Trophoblast cell (in vitro differentiated cells and primary cell): ENCODE results near the gene PMEPA1.

Experiments
- DNase-seq, 2 donors: peaks; one replicate each; pipeline ENCODE4 v3.0.0-alpha.2; 2016
- H2AFZ ChIP-seq: 2 replicates; pipeline ENCODE4 v1.6.1; 2013; ENCODE audit warnings: low read length, moderate library complexity, mild to moderate bottlenecking; ENCODE audit not compliant: insufficient read depth, poor library complexity
- H2AK5ac ChIP-seq: 2 replicates; pipeline ENCODE4 v1.6.1; 2013; ENCODE audit warnings: mild to moderate bottlenecking, low read length
- H2BK120ac ChIP-seq: 2 replicates; pipeline ENCODE4 v1.6.1; 2013; ENCODE audit warnings: low read length, mild to moderate bottlenecking, moderate library complexity; ENCODE audit not compliant: insufficient read depth, poor library complexity
- H2BK12ac ChIP-seq: 2 replicates; pipeline ENCODE4 v1.6.1; 2013; ENCODE audit warnings: mild to moderate bottlenecking, low read length, moderate library complexity
- H2BK5ac ChIP-seq: 2 replicates; pipeline ENCODE4 v1.6.1; 2013; ENCODE audit warnings: low read length, low read depth, moderate library complexity, mild to moderate bottlenecking; ENCODE audit not compliant: poor library complexity
- H3K14ac ChIP-seq: 2 replicates; pipeline ENCODE4 v1.6.1; 2013; ENCODE audit warnings: mild to moderate bottlenecking, low read length
- H3K18ac ChIP-seq: 2 replicates; pipeline ENCODE4 v1.6.1; 2013; ENCODE audit warnings: mild to moderate bottlenecking, low read length
- H3K23ac ChIP-seq: 2 replicates; pipeline ENCODE4 v1.6.1; 2013; ENCODE audit warnings: low read length
- H3K27ac ChIP-seq: 2 replicates; pipeline ENCODE4 v1.5.1; 2013; ENCODE audit warnings: low read depth, mild to moderate bottlenecking, inconsistent platforms, low read length, moderate library complexity
- H3K27me3 ChIP-seq: 2 replicates; pipeline ENCODE4 v1.6.1; 2013; ENCODE audit warnings: inconsistent platforms, mild to moderate bottlenecking, low read length, moderate library complexity; ENCODE audit not compliant: insufficient read depth
- H3K36me3 ChIP-seq, 2 experiments: 1 replicate in 1 of 2; 2 replicates in 1 of 2; pipeline ENCODE4 v1.6.1; 2013; ENCODE audit warnings: low read length in 2 of 2, mild to moderate bottlenecking in 2 of 2, moderate library complexity in 1 of 2; ENCODE audit not compliant: insufficient read depth in 2 of 2, control insufficient read depth in 1 of 2
- H3K4ac ChIP-seq: 2 replicates; pipeline ENCODE4 v1.6.1; 2013; ENCODE audit warnings: low read depth, mild to moderate bottlenecking, low read length, moderate library complexity
- H3K4me1 ChIP-seq, 2 experiments: 1 replicate in 1 of 2; 2 replicates in 1 of 2; pipeline ENCODE4 v1.6.1; 2013; ENCODE audit warnings: low read length in 2 of 2, mild to moderate bottlenecking in 2 of 2, moderate library complexity in 1 of 2; ENCODE audit not compliant: insufficient read depth in 2 of 2, control insufficient read depth in 1 of 2
- H3K4me2 ChIP-seq: 2 replicates; pipeline ENCODE4 v1.6.1; 2013; ENCODE audit warnings: inconsistent platforms, mild to moderate bottlenecking, low read length, moderate library complexity
- H3K4me3 ChIP-seq: 2 replicates; pipeline ENCODE4 v1.5.1; 2013; ENCODE audit warnings: mild to moderate bottlenecking, low read depth, low read length, inconsistent platforms
- H3K79me1 ChIP-seq: one replicate; pipeline ENCODE4 v1.6.1; 2013; ENCODE audit warnings: low read length
- H3K79me2 ChIP-seq: 2 replicates; pipeline ENCODE4 v1.6.1; 2013; ENCODE audit warnings: low read length, mild to moderate bottlenecking; ENCODE audit not compliant: control insufficient read depth, insufficient read depth, poor library complexity
- H3K9ac ChIP-seq: 2 replicates; pipeline ENCODE4 v1.6.1; 2013; ENCODE audit warnings: mild to moderate bottlenecking, low read length
- H3K9me3 ChIP-seq: 2 replicates; pipeline ENCODE4 v1.6.1; 2013; ENCODE audit warnings: low read depth, mild to moderate bottlenecking, control low read depth, inconsistent platforms, low read length; ENCODE audit not compliant: insufficient read depth
- H4K12ac ChIP-seq: 2 replicates; pipeline ENCODE4 v1.6.1; 2013; ENCODE audit warnings: low read depth, mild to moderate bottlenecking, low read length, moderate library complexity
- H4K8ac ChIP-seq: 2 replicates; pipeline ENCODE4 v1.6.1; 2013; ENCODE audit warnings: low read depth, mild to moderate bottlenecking, low read length, moderate library complexity
- H4K91ac ChIP-seq: one replicate; pipeline ENCODE4 v1.6.1; 2013; ENCODE audit warnings: low read depth, mild to moderate bottlenecking, low read length, moderate library complexity
- WGBS: extraction: QIAGEN DNeasy Blood & Tissue Kit; methylation state at CpG from one replicate; pipeline ENCODE4 v1.1.7; 2013; ENCODE audit warnings: missing lambda C conversion rate; ENCODE audit not compliant: insufficient read length, insufficient coverage; ENCODE audit errors: extremely low coverage; 5-methylcytosine and 5-hydroxymethylcytosine counted together

PMEPA1 gene

DNA sequence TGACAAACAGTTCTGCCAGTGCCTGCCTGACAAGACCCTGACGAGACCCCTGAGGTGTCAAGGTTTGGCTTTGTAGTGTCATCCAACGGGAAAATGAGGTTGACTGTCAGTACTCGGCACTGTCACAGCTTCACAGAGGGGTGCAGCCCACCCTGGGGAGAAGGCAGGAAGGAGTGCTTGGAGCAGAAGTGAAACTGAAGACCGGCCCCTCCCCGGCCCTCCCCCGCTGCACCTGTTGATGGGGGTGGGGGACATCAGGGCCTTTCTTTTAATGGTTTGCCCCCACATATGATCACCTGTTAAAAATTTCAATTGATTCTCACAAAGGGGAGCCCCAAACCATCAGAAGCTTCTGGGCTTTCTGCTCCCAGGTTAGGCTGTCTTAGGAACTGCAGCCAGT lies 6.8 kb downstream of the PMEPA1 start:
- Histone ChIP-seq H4K8ac (no peak overlapping the region), H3K79me2 (peaks cover 36% of the 10 kb centered on the region), H3K4me1 (peaks cover 26 to 32% of the 10 kb centered on the region in 2 experiments), H3K36me3 (peaks cover 43 to 46% of the 10 kb centered on the region in 2 experiments), H3K27ac (no peak overlapping the region), H2BK120ac (no peak overlapping the region), H2AFZ (no peak overlapping the region), H3K4me2 (no peak overlapping the region), H3K14ac (no peak overlapping the region), H4K12ac (no peak overlapping the region), H3K18ac (peak overlapping the region; percentile 7), H3K4me3 (no peak overlapping the region), H2BK12ac (no peak overlapping the region), H3K23ac (no peak overlapping the region), H3K27me3 (no peaks in the 10 kb centered on the region), H3K79me1 (no peaks in the 10 kb centered on the region), H2AK5ac (no peak overlapping the region), H3K9me3 (no peaks in the 10 kb centered on the region), H3K9ac (no peak overlapping the region), H3K4ac (peak overlapping the region; percentile 44), H2BK5ac (no peak overlapping the region), H4K91ac (no peak overlapping the region)
- WGBS: no CpG with 5 or more reads among the region's 6 CpGs
- DNase-seq: no peak

GRCh38 chr20:57702521-57702920 lies 7.3 kb downstream of the PMEPA1 start:
- H2AK5ac ChIP-seq: no peak overlapping the region
- no peak overlapping the region for H2BK12ac ChIP-seq
- no peak overlapping the region for H4K91ac ChIP-seq
- no peak overlapping the region for H4K8ac ChIP-seq
- H3K4me1 ChIP-seq: peaks cover 28 to 33% of the 10 kb centered on the region in 2 experiments
- no peak overlapping the region for H3K4me2 ChIP-seq
- peaks cover 43 to 46% of the 10 kb centered on the region in 2 experiments for H3K36me3 ChIP-seq
- no peak overlapping the region for H2BK5ac ChIP-seq
- no peak overlapping the region for H3K27ac ChIP-seq
- peak overlapping the region; percentile 35 for H3K4ac ChIP-seq
- H2AFZ ChIP-seq: no peak overlapping the region
- H3K79me2 ChIP-seq: peaks cover 34% of the 10 kb centered on the region
- WGBS: no CpG with 5 or more reads among the region's 6 CpGs
- H3K9me3 ChIP-seq: no peaks in the 10 kb centered on the region
- H3K14ac ChIP-seq: no peak overlapping the region
- no peak overlapping the region for H3K18ac ChIP-seq
- H3K79me1 ChIP-seq: no peaks in the 10 kb centered on the region
- no peaks in the 10 kb centered on the region for H3K27me3 ChIP-seq
- H2BK120ac ChIP-seq: no peak overlapping the region
- no peak overlapping the region for H3K9ac ChIP-seq
- DNase-seq: no peak
- no peak overlapping the region for H4K12ac ChIP-seq
- H3K4me3 ChIP-seq: no peak overlapping the region
- H3K23ac ChIP-seq: no peak overlapping the region

DNA sequence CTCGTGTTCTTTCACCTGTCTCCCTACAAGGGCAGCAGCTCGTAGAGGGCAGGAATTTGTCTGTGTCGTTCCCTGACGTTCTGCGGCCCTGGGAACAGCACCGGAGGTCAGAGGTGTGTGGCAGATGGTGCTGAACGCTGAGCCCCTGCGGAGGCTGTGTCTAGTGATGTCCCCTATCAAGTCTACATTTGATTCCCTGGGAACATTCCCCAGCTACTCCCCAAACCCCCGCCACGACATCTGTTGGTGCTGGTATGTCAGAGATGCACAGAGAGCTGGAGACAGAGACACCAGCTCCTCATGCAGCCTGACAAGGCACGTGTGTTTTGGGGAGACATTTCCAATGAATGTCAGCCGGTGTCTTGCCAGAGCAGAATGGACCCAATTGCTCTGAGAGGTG lies 7.7 kb downstream of the PMEPA1 start:
- Histone ChIP-seq H3K9ac (no peak overlapping the region), H3K79me1 (no peaks in the 10 kb centered on the region), H3K79me2 (peaks cover 34% of the 10 kb centered on the region), H3K18ac (no peak overlapping the region), H3K23ac (no peak overlapping the region), H2AK5ac (no peak overlapping the region), H4K91ac (no peak overlapping the region), H3K4ac (peak overlapping the region; percentile 35), H2BK5ac (no peak overlapping the region), H2BK120ac (no peak overlapping the region), H2AFZ (peak overlapping the region; percentile 6), H4K8ac (no peak overlapping the region), H3K4me1 (peaks cover 30 to 37% of the 10 kb centered on the region in 2 experiments), H2BK12ac (no peak overlapping the region), H3K36me3 (peaks cover 43 to 46% of the 10 kb centered on the region in 2 experiments), H3K4me2 (no peak overlapping the region), H4K12ac (no peak overlapping the region), H3K14ac (no peak overlapping the region), H3K27me3 (no peaks in the 10 kb centered on the region), H3K4me3 (no peak overlapping the region), H3K9me3 (no peaks in the 10 kb centered on the region), H3K27ac (no peak overlapping the region)
- no peak for DNase-seq
- no CpG with 5 or more reads among the region's 12 CpGs for WGBS

- no peak overlapping the region for H3K14ac ChIP-seq
- peak overlapping the region; percentile 35 for H3K4ac ChIP-seq
- no peak overlapping the region for H3K9ac ChIP-seq
- no peak overlapping the region for H3K4me2 ChIP-seq
- WGBS: no CpG with 5 or more reads among the region's 7 CpGs
- no peak for DNase-seq
- H3K18ac ChIP-seq: peak overlapping the region; percentile 26
- no peaks in the 10 kb centered on the region for H3K27me3 ChIP-seq
- H3K79me2 ChIP-seq: peaks cover 35% of the 10 kb centered on the region
- no peak overlapping the region for H2AFZ ChIP-seq
- H3K79me1 ChIP-seq: no peaks in the 10 kb centered on the region
- H3K4me3 ChIP-seq: no peak overlapping the region
- H2BK5ac ChIP-seq: no peak overlapping the region
- no peak overlapping the region for H4K12ac ChIP-seq
- no peak overlapping the region for H2BK120ac ChIP-seq
- H3K36me3 ChIP-seq: peaks cover 43 to 47% of the 10 kb centered on the region in 2 experiments
- no peak overlapping the region for H3K23ac ChIP-seq
- no peak overlapping the region for H3K27ac ChIP-seq
- H3K9me3 ChIP-seq: no peaks in the 10 kb centered on the region
- H2AK5ac ChIP-seq: no peak overlapping the region
- no peak overlapping the region for H4K91ac ChIP-seq
- no peak overlapping the region for H4K8ac ChIP-seq
- H2BK12ac ChIP-seq: no peak overlapping the region
- H3K4me1 ChIP-seq: peaks cover 29 to 40% of the 10 kb centered on the region in 2 experiments
Observed at GRCh38 chr20:57701651-57702050, 8.2 kb downstream of the PMEPA1 start.
